ENCODE data around the gene GFPT2.

- TF ChIP-seq TSC22D4 (tag; IDR thresholded peaks at IDR 0.05) (no peak), FIP1L1 (IDR thresholded peaks at IDR 0.05; ENCODE audit: low read depth, low read length, poor library complexity, severe bottlenecking) (no peak), FOSL1 (tag; conservative IDR thresholded peaks at IDR 0.05) (no peak), SMAD3 (CRISPR knock-in tag; conservative IDR thresholded peaks at IDR 0.05) (no peak), EP300 (IDR thresholded peaks at IDR 0.05; ENCODE audit: low read length) (no peak), KAT7 (CRISPR knock-in tag; IDR thresholded peaks at IDR 0.05; ENCODE audit: borderline replicate concordance) (no peak)
Observed at GRCh38 chr5:180387798-180388197, 34.7 kb upstream of the GFPT2 start.

Measured in K562 (cell line).